Mesothelial cell of epicardium (in vitro differentiated cells): ENCODE results near the gene MRRF. TPM values are rescaled to one million over a fixed set of nuclear protein-coding genes. Genes with fewer than 3 reads are reported as not detected.

Experiments
- DNase-seq, 2 experiments: peaks; one replicate each; pipeline ENCODE4 v3.0.0; 2021; ENCODE audit warnings: low spot score in 2 of 2; ENCODE audit not compliant: unreplicated experiment in 2 of 2
- H3K27ac Mint-ChIP-seq: 2 replicates; pipeline ENCODE4 v1.8.0; 2021; ENCODE audit warnings: mixed read lengths
- H3K27me3 Mint-ChIP-seq: 2 replicates; pipeline ENCODE4 v1.8.0; 2021; ENCODE audit warnings: low read depth, mixed read lengths
- H3K36me3 Mint-ChIP-seq: 2 replicates; pipeline ENCODE4 v1.8.0; 2021; ENCODE audit warnings: mixed read lengths
- H3K4me1 Mint-ChIP-seq: 2 replicates; pipeline ENCODE4 v1.8.0; 2021; ENCODE audit warnings: mixed read lengths
- H3K4me3 Mint-ChIP-seq: 2 replicates; pipeline ENCODE4 v1.8.0; 2021; ENCODE audit warnings: mild to moderate bottlenecking, moderate library complexity, mixed read lengths
- H3K9me3 Mint-ChIP-seq: 2 replicates; pipeline ENCODE4 v1.8.0; 2021; ENCODE audit warnings: mixed read lengths
- CTCF ChIP-seq: fragments of 200-600 bp; sonication (generic); IDR thresholded peaks from one replicate; pipeline ENCODE4 v1.5.0; 2021; ENCODE audit warnings: antibody characterized with exemption; ENCODE audit not compliant: unreplicated experiment
- total RNA-seq: library from RNA; stranded (reverse); gene quantifications from 3 replicates; pipeline ENCODE4 v1.2.1, GENCODE V29; 2021

The MRRF gene
- total RNA-seq, 1 donor from 2014 or later = 39.2 TPM

GRCh38 chr9:122338536-122338935, 73.9 kb downstream of the MRRF start:
- Mint-ChIP-seq H3K27ac (no peak overlapping the region), H3K4me1 (peaks cover 2% of the 10 kb centered on the region), H3K4me3 (no peak overlapping the region), H3K36me3 (no peaks in the 10 kb centered on the region), H3K27me3 (peaks cover 49% of the 10 kb centered on the region), H3K9me3 (no peaks in the 10 kb centered on the region)
- TF ChIP-seq CTCF = no peak
- DNase-seq = no peak

DNA sequence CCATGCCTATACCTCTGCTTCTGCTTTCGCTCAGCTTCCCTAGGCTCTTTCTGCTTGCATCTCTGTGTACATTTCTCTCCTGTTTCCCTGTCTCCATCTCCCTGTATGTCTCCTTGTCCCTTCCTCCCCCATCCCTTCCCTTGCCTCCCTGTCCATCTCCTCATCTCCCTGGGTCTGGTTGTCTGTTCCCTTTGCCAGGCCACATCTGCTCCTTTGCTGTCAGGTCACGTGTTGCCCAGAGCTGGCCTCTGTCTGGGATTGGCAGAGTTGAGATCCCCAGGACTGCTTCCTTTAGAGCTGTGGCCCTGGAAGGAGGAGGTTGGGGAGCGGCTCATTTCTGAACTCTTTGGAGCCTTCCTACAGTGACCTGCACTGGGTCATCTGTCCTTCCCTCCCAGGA, 74.3 kb downstream of the MRRF start:
- H3K4me3 Mint-ChIP-seq = no peak overlapping the region
- H3K36me3 Mint-ChIP-seq = no peaks in the 10 kb centered on the region
- H3K27ac Mint-ChIP-seq = no peak overlapping the region
- peaks cover 2% of the 10 kb centered on the region for H3K4me1 Mint-ChIP-seq
- DNase-seq = no peak
- H3K9me3 Mint-ChIP-seq = no peaks in the 10 kb centered on the region
- peaks cover 50% of the 10 kb centered on the region for H3K27me3 Mint-ChIP-seq
- TF ChIP-seq CTCF = no peak

DNA sequence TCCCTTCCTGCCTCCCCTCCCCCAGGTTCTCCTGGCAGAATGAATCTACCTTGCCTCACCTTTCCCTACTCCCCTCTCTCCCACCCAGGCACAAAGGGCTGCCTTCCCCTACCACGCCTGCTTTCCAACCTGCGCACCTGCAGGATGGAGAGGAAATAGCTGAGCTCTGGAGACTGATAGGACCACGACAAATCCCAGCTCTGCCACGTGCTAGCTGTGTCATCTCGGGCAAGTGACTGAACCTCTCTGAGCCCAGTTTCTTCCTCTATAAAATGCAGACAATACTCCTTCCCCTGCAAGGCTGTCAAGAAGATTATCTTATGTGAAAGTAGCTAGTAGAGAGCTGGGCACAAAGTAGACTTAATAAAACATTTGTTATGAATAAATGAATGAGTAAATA, 74.9 kb downstream of the MRRF start:
- Mint-ChIP-seq H3K4me1 (peaks cover 2% of the 10 kb centered on the region), H3K4me3 (no peak overlapping the region), H3K27ac (no peak overlapping the region), H3K36me3 (no peaks in the 10 kb centered on the region), H3K9me3 (no peaks in the 10 kb centered on the region), H3K27me3 (peaks cover 51% of the 10 kb centered on the region)
- no peak for TF ChIP-seq CTCF
- no peak for DNase-seq

- peaks cover 51% of the 10 kb centered on the region for H3K27me3 Mint-ChIP-seq
- peaks cover 2% of the 10 kb centered on the region for H3K4me1 Mint-ChIP-seq
- no peak overlapping the region for H3K4me3 Mint-ChIP-seq
- no peaks in the 10 kb centered on the region for H3K9me3 Mint-ChIP-seq
- no peak overlapping the region for H3K27ac Mint-ChIP-seq
- no peak for TF ChIP-seq CTCF
- H3K36me3 Mint-ChIP-seq = no peaks in the 10 kb centered on the region
- DNase-seq = no peak
Measured at GRCh38 chr9:122340161-122340560, 75.5 kb downstream of the MRRF start.

DNA sequence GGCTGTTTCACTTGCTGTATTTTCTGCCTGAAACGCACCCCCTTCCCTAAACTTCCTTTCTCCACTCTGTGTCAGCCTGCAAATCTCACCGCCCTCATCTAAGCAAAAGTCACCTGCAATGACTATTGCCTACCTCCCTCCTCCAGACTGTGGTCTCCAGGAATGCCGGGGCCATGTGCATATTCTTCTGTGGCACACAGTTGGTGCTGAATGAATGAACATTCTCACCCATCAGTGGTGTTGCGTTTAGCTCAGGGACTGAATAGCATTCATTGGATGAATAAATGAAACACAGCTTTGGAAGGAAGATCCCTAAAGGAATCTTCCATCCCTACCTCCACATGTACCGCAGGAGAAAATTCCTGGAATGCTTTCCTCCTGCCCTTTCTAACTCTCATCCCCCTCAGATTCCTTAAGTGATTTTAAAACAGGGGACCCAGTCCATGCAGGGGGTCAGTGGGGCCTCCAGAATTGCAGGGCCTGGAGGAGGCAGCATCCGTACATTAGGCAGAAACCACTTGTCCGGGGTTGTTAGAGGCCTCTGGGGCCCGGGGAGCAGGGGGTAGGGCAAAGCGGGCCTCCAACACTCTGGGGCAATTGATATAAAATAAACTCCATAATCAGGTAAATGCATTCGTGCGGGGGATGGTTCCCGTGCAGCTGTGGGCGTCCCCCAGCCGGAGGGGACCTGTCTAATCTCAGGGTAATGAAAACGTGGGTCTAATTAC, 77.8 kb downstream of the MRRF start:
- Mint-ChIP-seq H3K4me3 (no peak overlapping the region), H3K36me3 (no peaks in the 10 kb centered on the region), H3K4me1 (peaks cover 8% of the 10 kb centered on the region), H3K27ac (no peak overlapping the region), H3K27me3 (peaks cover 51% of the 10 kb centered on the region), H3K9me3 (no peaks in the 10 kb centered on the region)
- DNase-seq = no peak
- TF ChIP-seq CTCF = no peak
